Smooth muscle cell of the brain vasculature (primary cell): ENCODE results near the gene TIMP2.
"Not testable (repeated sequence)": the region's sequence is repeated elsewhere in the genome, so short reads cannot be mapped to it uniquely, and the experiment has no call there.

Source experiments
- DNase-seq: peaks from one replicate; pipeline ENCODE4 v3.0.0-alpha.2; 2012; ENCODE audit warnings: low read depth, low spot score

TIMP2 gene

DNA sequence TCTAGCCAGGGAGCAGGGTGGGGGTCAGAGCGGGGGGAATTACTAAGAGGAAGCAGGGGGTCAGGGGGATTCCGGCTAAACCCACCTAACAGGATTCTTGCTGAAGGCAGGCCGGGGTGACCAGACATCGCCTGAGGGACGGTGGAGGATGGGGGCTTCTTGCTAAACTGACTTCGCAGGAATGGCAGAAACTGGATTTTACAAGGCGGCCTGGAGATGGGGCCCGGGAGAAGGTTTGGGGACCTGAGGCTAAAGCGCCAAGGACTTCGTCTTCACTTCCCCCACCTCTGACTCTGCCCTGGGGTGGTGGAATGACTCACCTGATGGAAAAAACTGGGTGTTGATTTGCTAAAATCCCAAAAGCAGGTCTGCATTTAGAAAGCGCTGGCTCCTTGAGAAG is 31.1 kb upstream of the TIMP2 start:
- DNase-seq: no peak

DNA sequence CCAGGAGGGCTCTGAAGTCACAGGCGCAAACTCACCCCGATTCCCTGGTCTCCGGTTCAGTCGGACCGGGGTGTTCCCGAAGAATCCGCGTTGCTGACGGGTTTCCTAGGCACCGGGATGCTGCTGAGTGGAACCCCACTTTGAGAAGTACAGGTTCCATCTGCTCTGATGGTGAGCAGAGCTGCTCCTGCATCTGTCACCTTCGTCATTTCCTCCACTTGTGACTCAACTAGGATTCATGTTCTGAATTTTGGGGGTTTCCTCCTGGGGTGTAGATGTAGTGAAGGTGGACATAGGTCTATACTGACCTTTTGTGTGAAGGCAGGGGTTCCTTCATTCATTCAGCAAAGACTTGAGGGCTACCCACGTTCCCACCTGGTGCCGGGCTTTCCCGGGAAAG is 29.5 kb upstream of the TIMP2 start:
- no peak for DNase-seq

DNA sequence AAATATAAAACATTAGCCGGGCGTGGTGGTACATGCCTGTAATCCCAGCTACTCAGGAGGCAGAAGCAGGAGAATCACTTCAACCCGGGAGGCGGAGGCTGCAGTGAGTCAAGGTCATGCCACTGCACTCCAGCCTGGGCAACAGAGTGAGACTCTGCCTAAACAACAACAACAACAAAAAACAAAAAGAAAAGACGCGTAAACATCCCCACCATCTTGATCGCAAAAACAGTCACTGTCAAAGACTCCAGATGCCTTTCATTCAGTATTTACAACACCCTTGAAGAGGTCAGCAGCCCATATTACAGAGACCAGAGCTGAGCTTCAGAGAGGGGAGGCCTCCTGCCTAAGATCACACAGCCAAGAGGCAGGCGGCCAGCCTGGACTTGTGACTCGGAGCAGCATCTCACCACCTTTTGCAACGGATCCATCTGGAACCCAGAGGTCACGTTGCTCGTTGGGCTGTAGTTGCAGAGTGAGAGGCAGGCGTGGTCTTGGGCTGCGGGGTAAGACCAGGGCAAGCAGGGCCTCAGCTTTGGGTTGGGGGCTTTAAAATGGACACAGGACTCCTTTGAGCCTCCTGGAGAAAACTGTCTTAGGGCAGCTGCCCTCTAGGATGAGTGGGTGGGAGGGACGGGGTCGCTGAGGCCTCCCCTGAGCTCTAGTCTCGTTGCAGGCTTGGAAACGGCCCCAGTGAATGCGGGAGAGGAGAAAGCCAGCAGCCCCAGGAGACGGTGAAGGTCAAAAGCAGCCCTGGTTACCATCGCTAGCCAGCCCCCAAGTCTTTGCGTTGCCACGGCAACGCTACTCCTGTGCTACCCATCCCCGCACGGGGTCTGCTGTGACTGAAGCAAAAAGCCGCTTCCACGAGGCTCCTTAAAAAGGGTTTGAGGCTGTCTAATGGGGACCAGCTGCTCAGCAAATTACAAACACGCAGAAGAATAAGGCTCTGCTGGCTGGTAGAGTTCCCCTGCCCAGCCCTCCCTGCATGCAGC is 28.5 kb upstream of the TIMP2 start:
- DNase-seq: no peak

DNA sequence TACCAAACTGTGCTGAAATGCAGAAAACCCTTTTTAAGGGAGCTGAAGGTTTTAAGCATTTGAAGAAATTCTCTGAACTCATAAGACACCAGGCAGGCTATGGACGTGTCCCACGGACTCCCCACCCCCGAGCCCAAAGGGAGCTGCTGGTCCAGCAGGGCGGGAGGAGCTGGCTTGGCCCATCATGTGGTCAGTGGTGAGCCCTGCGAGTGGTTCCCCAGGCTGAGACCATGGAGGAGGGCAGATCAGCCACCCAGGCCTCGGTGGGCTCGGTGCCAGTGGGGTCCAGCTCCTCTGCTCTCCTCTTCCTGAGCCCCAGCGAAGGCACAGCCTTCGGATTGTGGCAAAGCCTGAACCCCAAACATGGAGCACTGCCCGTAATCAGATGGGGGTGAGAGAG is 27.5 kb upstream of the TIMP2 start:
- DNase-seq: no peak

DNA sequence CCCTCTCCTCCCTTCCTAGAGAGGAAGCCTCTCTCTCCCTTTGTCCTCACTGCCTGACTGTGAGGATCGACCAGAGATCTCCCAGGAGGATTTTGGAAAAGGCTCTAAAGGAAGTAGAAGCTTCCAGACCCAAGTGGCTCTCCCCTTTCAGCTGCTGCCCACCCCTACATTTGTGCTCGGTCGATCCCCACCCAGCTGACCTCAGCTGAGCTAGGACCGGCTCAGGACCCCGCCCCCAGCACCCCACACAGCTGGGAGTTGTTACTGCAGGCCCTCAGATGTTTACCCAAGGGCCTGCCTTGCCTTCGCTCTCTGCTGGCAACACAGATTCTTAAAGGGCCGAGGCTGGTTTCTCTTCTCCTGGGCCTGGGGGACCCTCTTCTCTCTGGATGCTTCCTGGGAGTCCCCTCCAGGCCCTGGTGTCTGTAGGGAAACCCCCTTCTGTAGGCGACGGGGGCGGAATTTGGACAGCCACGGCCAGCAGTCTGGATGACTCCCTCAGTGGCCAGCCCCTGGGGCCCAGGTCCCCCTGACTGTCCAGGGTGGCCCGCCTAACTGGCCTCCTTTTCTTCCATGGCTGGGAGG is 26.9 kb upstream of the TIMP2 start:
- DNase-seq: no peak

DNA sequence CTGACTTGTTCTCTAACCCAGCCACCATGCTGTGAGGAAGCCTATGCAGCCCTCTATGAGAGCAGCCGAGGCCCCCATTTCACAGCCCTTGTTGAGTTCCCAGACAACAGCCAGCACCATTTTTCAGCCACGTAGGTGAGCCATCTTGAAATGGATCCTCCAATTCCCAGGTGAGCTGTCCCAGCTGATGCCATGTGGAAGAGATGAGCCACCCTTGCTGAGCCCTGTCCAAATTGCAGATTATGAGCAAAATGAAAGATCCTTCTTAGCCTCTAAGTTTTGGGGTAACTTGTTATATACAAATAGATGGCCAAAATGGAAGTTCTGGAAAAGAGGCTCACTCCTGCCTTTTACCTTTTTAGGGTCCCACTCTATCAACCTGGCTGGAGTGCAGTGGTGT is 25.7 kb upstream of the TIMP2 start:
- no peak for DNase-seq

DNA sequence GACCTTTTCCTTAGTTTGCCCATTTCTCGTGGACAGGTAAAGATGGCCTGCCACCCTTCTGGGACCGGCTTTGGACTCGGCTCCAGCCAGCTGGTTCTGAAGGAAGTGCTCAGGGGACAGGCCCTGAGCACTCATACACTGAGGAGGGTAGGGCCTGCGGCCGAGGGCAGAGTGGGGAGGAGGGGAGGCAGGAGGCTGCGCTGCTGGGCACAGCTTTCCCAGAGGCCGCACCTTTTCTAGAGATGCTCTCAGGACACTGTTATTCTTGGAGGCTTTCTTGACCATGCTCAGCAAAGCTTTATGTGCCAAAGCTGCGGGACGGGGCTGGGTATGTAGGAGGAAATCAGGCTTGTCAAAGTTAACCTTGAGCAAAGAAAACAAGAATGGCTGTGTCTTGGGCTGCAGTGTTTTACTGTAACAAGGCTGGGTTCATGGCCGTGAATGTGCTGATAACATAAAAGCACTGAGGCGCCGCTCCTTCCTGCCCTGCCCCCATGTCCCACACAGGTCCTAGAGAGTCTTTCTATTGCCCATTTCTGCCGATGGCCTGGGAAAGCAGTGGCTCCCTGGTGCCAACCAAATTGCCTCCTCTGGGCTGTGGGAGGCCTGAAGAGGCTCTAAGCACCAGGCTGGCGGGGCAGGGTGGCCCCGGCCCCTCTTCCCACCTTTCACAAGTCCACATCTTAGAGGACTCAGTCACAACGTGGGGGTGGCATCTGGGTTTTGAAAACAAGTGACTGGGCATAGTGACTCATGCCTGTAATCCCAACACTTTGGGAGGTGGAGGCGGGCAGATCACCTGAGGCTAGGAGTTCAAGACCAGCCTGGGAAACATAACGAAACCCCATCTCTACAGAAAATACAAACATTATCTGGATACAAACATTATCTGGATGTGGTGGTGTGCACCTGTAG is 22.3 kb upstream of the TIMP2 start:
- no peak for DNase-seq

DNA sequence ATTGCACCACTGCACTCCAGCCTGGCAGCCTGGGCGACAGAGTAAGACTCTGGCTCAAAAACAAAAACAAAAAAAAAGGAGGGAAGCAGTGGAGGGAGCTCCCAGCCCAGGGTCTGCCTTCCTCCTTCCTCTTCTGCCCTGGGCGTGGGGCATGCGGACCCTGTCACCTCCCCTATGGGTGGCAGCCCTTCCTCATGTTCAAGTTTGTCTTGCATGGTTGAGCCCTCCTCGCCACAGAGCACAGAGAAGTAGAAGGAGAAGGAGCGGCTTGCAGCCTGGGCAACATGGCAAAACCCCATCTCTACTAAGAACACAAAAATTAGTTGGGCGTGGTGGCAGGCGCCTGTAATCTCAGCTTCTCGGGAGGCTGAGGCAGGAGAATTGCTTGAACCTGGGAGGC is 21.4 kb upstream of the TIMP2 start:
- no peak for DNase-seq

DNA sequence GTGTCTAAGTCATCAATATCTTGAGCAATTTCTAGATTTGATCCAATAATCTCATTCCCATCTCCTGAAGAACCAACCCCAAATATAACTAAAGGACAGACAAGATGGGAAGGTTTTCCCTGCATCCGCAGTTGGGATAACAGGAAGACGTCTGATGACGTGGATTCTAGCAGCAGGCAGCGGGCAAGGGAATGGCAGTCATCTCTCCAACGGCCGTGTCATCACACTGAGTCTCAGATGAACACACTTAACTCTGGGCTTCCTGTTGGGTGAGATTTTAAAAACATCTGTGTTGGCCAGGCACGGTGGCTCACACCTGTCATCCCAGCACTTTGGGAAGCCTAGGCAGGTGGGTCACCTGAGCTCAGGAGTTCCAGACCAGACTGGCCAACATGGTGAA is 20.9 kb upstream of the TIMP2 start:
- DNase-seq: no peak

DNA sequence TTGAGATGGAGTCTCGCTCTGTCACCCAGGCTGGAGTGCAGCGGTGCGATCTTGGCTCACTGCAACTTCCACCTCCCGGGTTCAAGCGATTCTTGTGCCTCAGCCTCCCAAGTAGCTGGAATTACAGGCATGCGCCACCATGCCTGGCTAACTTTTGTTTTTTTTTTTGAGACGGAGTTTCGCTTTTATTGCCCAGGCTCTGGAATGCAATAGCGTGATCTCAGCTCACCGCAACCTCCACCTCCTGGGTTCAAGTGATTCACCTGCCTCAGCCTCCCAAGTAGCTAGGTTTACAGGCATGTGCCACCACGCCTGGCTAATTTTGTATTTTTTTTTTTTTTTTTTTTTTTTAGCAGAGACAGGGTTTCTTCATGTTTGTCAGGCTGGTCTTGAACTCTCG is 20.3 kb upstream of the TIMP2 start:
- DNase-seq: not testable (repeated sequence)

DNA sequence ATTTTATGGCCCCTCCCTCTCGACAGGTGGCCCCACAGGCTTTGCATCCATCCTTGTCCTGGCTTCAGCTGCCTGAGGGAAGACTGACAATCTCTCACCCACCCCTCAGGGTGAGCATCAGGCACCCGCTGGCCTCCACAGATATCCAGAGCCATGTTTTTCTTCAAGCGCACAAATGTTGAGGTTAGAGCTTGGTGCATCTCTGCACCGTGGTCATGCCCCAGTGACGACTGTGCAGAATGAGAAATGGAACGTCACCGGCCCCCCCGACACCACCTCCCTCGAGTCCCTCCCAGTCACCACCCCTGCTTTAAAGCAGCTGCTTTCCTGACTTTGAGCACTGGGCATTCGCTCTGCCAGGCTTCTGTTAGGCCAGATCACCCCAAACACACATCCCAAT is 19.8 kb upstream of the TIMP2 start:
- no peak for DNase-seq

DNA sequence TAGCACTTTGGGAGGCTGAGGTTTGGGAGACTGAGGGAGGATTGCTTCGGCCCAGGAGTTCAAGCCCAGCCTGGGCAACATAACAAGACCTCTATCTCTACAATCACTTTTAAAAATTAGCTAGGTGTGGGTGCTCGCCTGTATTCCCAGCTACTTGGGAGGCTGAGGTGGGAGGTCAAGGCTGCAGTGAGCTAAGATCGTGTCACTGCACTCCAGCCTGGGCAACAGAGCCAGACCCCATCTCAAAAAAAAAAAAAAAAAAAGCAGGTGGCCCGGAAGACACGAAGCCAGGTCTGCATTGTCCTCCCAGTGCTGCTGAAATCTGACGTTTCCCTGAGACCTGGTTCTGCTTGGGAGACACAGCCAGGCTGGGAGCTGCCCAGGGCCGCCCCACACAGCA is 18.8 kb upstream of the TIMP2 start:
- no peak for DNase-seq

DNA sequence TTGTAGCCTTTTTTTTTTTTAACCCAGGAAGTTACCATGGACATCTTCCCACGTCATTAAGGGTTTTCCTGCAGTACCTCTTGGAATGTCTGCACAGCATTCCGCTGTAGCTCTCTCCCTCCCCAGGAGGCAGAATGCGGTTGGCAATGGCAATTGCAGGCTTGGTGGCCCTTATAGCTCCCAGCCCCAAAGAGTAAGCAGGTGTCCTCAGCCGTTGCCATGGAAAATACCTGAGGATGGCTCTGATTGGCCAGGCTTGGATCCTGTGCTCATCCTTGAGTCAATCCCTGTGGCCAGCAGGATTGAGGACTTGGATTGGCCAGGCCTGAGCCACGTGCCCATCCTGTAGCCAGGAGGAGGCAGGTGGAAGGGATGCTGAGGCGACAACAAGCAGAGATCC is 15.5 kb upstream of the TIMP2 start:
- DNase-seq: no peak

DNA sequence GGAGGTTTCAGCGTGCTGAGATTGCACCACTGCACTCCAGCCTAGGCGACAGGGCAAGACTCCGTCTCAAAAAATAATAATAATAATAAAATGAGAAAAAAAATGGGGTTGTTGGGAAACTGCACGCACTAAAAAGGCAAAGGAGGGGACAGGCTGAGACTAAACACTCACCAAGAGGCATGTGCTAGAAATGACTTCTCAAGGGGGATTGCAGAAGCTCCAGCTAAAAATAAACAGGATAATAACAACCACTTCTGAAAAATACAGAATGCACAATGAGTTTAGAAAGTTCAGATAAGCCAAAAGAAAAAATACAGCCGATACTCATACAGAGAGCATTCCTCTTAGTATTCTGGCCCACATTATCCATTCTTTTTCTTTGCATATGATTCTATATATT is 15.1 kb upstream of the TIMP2 start:
- DNase-seq: no peak

DNA sequence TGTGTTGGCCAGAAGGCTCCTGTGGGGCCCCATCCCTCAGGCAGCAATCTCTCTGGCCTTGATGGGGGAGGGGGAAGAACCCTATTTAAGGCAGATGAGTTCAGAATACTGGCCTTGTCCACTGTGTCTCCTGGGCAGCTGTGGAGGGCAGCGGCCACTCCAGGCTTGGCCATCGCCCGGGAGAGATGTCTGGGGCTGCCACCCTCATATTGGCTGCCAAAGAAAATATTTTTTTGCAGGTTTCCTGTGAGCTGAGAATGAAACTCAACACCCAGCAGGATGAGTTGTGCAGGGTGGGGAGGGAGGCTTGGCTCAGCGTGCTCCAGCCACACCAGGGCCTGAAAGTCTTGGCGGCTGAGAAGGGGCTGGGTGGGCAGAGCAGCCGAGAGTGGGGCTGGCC is 14.4 kb upstream of the TIMP2 start:
- DNase-seq: no peak

DNA sequence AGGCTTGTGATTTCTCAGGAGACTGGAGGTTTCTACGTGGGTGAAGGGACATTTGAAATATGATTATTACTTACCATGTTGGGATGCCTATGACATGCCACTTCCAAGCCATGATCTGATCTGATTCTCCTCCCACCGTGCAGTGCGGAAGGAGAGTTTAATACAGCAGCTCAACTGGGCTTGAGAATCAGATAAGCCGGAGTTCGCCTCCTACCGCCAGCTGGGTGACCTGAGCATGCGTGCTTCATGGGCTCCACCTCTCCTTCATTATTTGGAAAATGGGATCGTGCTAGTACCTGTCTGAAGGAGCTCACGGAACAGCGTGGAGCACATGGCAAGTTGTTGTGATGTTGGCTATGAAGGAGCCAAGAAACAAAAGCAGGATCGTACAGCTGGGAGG is 12.4 kb upstream of the TIMP2 start:
- DNase-seq: no peak

DNA sequence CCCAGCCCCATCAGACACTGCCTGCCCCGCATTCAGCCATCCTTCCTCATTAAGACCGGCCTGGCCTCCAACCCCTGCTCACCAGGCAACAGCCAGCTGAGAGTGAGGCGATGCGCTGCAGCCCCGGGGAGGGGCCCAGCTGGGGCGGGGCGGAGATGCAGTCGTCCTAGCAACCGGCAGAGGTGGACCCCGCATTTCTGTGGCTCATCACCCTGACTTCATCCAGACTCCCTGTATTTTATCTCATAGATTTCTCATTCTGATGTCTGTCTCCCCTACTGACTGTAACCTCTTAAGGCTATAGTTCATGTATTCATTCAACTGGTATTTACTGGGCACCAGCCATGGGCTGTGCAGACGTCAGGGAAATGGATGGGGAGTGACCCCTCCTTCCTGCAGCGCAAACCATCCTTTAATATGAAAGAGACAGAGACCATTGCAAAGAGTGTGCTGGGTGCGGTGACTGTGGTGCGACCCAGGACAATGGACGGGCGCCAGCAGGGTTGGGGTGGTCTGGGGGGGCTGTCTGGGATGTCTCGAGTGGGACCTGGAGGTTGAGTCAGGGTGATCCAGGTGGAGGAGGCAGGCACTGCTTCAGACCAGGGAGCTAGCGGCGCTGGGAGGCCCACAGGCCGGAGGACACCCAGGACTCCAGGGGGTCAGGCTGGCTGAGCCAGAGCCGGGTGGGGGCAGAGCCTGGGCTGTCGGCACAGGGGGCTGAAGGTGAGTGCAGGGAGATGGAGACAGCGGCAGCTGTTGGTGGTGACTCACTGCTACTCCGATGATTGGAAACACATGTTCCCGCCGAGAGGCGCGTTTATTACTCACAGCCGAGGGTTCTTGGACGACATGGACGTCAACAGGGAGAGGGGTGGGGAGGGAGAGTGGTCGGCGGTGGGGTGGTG is 10.5 kb upstream of the TIMP2 start:
- peak; percentile 91 for DNase-seq

DNA sequence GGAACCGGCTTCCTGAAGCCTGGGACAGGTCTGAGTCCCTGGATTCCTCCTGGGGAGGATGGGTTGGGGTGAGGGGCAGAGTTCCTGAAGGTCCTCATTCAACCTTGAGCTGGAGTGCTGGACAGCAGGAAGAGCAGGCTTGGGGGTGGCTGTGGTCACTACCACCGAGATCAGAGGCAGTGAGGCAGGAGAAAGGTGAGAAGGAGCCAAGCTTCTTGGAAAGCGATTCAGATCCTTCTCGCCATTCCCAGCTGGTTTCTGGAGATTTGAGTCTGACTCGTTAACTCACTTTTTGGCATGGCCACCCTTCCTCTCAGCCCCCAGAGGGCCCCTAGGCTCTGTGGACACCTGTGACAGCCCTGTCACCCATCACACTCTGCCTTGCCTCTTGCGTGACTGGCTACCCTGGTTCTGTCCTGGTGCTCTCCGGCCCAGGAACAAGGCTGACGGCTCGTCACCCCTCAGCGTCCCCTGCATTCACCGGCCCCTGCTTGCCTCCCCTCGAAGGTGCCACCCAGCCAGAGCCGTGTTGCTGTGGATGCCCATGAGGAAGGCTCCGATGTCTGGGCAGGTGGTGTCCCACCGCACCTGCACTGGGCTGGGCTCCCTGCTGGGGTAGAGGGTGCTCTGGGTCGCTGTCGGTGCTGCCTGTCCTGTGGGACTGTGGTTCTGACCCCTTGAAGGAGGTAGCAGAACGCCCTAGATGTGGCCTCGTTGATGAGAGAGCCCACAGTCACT is 9.7 kb upstream of the TIMP2 start:
- no peak for DNase-seq

DNA sequence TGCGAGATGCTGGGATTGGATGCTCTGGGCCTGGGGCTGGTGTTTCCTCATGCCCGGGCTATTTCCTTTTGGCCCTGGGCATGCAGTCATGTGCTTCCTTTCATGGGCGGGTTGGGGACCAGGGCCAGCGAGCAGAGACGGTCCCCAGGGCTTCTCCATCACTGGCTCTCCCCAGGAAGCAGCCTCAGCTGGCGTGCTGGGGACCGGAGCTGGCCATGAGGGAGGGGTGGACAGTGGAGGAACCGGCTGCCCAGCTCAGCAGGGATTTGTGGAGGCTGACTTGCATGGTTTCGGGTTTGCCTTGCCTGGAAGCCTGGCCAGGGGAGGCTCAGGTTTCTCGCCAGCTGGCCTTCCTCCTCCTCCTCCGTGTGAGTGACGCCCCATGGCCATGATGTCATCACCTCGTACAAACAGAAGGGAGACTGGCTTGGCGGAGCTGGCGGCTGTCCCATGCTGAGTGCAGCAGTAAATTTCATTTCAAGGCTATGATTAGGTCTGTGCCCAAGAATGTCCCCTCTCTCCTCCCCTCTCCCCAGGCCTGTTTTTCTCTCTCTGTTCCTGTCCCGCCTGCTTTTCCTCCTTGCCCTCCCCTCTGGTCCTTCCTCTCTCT is 8.9 kb upstream of the TIMP2 start:
- DNase-seq: peak; percentile 98
